Testis (tissue), 3 donors: ENCODE data around the gene SLC37A1. TPM values are rescaled to one million over a fixed set of nuclear protein-coding genes. Genes with fewer than 3 reads are reported as not detected.

Experiments used
- DNase-seq: peaks from one replicate; pipeline ENCODE4 v3.0.0-alpha.2; 2019
- H3K27ac ChIP-seq, 2 donors: fragments of 200-600 bp; sonication (generic); one replicate each; pipeline ENCODE4 v1.5.1; 2019
- H3K27me3 ChIP-seq: fragments of 200-600 bp; sonication (generic); one replicate; pipeline ENCODE4 v1.5.1; 2019
- H3K36me3 ChIP-seq: fragments of 200-600 bp; sonication (generic); one replicate; pipeline ENCODE4 v1.5.1; 2017; ENCODE audit warnings: low read depth; ENCODE audit errors: missing control alignments
- H3K4me1 ChIP-seq: fragments of 200-600 bp; sonication (generic); one replicate; pipeline ENCODE4 v1.5.1; 2019
- H3K4me3 ChIP-seq, 2 donors: fragments of 200-600 bp; sonication (generic); one replicate each; pipeline ENCODE4 v1.5.1; 2017 to 2019
- H3K9me3 ChIP-seq: fragments of 200-600 bp; sonication (generic); one replicate; pipeline ENCODE4 v1.5.1; 2017
- CTCF ChIP-seq, 3 experiments: fragments of 450-650 bp in 2 of 3; fragments of 200-600 bp in 1 of 3; sonication (generic) in 1 of 3; IDR thresholded peaks; one replicate each; pipeline ENCODE4 v1.5.1; 2016 to 2019; ENCODE audit warnings: antibody characterized with exemption in 3 of 3, mild to moderate bottlenecking in 2 of 3, moderate library complexity in 1 of 3
- POLR2A ChIP-seq: fragments of 450-650 bp; IDR thresholded peaks from one replicate; pipeline ENCODE4 v1.6.1; 2017; ENCODE audit warnings: antibody characterized with exemption, mild to moderate bottlenecking, moderate library complexity
- WGBS, 2 donors: methylation state at CpG; one replicate each; pipeline ENCODE4 v1.1.5; 2018; 5-methylcytosine and 5-hydroxymethylcytosine counted together
- intact Hi-C: fragments of 100-400 bp; cut with DNase I; formaldehyde crosslinking; loops from one replicate; pipeline ENCODE4 v1.15.1; 2023; ENCODE audit warnings: low total_unique reads
- polyA plus RNA-seq: library from polyadenylated mRNA; stranded (reverse); fragments of 350-450 nt; fragmentation: Illumina TruSeq; extraction: RNeasy Lipid Tissue Mini Kit (QIAGEN cat#74804); gene quantifications from one replicate; pipeline ENCODE4 v1.2.3, GENCODE V29; 2014; ENCODE audit warnings: low read depth, low replicate concordance; ENCODE audit not compliant: insufficient read depth
- total RNA-seq, 2 donors: library from RNA; depleted of rRNA; stranded (reverse); fragments of >200 nt; gene quantifications; one replicate each; pipeline ENCODE4 v1.2.3, GENCODE V29; 2016

Gene SLC37A1
- total and polyA plus RNA-seq, 3 donors from 2014 or later: 22.6 to 48.3 (median 24.3) TPM

- H3K36me3 ChIP-seq: no peaks in the 10 kb centered on the region
- no peak overlapping the region for H3K27ac ChIP-seq
- no peak for DNase-seq
- intact Hi-C loops: no loop called here
- WGBS, 2 donors: 79 to 100% methylated on average over 1 of the region's 1 CpG
- no peaks in the 10 kb centered on the region for H3K27me3 ChIP-seq
- H3K4me3 ChIP-seq: no peak overlapping the region
- peaks cover 13% of the 10 kb centered on the region for H3K4me1 ChIP-seq
- no peak for TF ChIP-seq POLR2A
- no peak for TF ChIP-seq CTCF (IDR thresholded peaks at IDR 0.05)
- H3K9me3 ChIP-seq: no peaks in the 10 kb centered on the region
Measured at GRCh38 chr21:42521384-42521783, 7.7 kb downstream of the SLC37A1 start.

- TF ChIP-seq POLR2A: no peak
- no peak for TF ChIP-seq CTCF (IDR thresholded peaks at IDR 0.05)
- Histone ChIP-seq H3K36me3 (no peaks in the 10 kb centered on the region), H3K27me3 (no peaks in the 10 kb centered on the region), H3K4me1 (peaks cover 13% of the 10 kb centered on the region), H3K27ac (no peak overlapping the region), H3K9me3 (no peaks in the 10 kb centered on the region), H3K4me3 (no peak overlapping the region)
- 78 to 89% methylated on average over 6 of the region's 6 CpGs for WGBS, 2 donors
- no peak for DNase-seq
- intact Hi-C loops: no loop called here
Measured at GRCh38 chr21:42521805-42522204, 8.2 kb downstream of the SLC37A1 start.

- no peak for TF ChIP-seq POLR2A
- TF ChIP-seq CTCF (IDR thresholded peaks at IDR 0.05): no peak
- no peaks in the 10 kb centered on the region for H3K27me3 ChIP-seq
- no peak for DNase-seq
- WGBS, 2 donors: 85 to 96% methylated on average over 14 of the region's 14 CpGs
- H3K27ac ChIP-seq: no peak overlapping the region
- H3K4me1 ChIP-seq: peaks cover 13% of the 10 kb centered on the region
- H3K4me3 ChIP-seq: no peak overlapping the region
- H3K36me3 ChIP-seq: no peaks in the 10 kb centered on the region
- intact Hi-C loops: no loop called here
- H3K9me3 ChIP-seq: no peaks in the 10 kb centered on the region
Measured at GRCh38 chr21:42522271-42522670, 8.6 kb downstream of the SLC37A1 start.

- H3K4me1 ChIP-seq: peaks cover 13% of the 10 kb centered on the region
- no peaks in the 10 kb centered on the region for H3K36me3 ChIP-seq
- intact Hi-C loops: no loop called here
- no peaks in the 10 kb centered on the region for H3K9me3 ChIP-seq
- no peak overlapping the region for H3K27ac ChIP-seq
- H3K4me3 ChIP-seq: no peak overlapping the region
- DNase-seq: no peak
- H3K27me3 ChIP-seq: no peaks in the 10 kb centered on the region
- TF ChIP-seq CTCF (IDR thresholded peaks at IDR 0.05) (no peak), POLR2A (no peak)
- 97% methylated on average over 8 of the region's 8 CpGs; no CpG with 5 or more reads in 1 of the 2 donors for WGBS, 2 donors
Measured at GRCh38 chr21:42522771-42523170, 9.1 kb downstream of the SLC37A1 start.

- intact Hi-C loops: no loop called here
- 89 to 92% methylated on average over 7 of the region's 7 CpGs for WGBS, 2 donors
- no peak for TF ChIP-seq POLR2A
- TF ChIP-seq CTCF (IDR thresholded peaks at IDR 0.05): no peak
- DNase-seq: no peak
- Histone ChIP-seq H3K4me3 (no peak overlapping the region), H3K36me3 (no peaks in the 10 kb centered on the region), H3K4me1 (peaks cover 13% of the 10 kb centered on the region), H3K27me3 (no peaks in the 10 kb centered on the region), H3K9me3 (no peaks in the 10 kb centered on the region), H3K27ac (no peak overlapping the region)
Measured at GRCh38 chr21:42523211-42523610, 9.6 kb downstream of the SLC37A1 start.
